GM21619 (cell line): ENCODE results near the gene ASGR1.

Source experiments
- ATAC-seq: cut with Tn5 transposase; IDR thresholded peaks from one replicate; pipeline ENCODE4 v1.9.1; 2021; ENCODE audit not compliant: unreplicated experiment

ASGR1 gene

GRCh38 chr17:7216242-7217112 is 37.3 kb upstream of the ASGR1 start:
- ATAC-seq: no peak

DNA sequence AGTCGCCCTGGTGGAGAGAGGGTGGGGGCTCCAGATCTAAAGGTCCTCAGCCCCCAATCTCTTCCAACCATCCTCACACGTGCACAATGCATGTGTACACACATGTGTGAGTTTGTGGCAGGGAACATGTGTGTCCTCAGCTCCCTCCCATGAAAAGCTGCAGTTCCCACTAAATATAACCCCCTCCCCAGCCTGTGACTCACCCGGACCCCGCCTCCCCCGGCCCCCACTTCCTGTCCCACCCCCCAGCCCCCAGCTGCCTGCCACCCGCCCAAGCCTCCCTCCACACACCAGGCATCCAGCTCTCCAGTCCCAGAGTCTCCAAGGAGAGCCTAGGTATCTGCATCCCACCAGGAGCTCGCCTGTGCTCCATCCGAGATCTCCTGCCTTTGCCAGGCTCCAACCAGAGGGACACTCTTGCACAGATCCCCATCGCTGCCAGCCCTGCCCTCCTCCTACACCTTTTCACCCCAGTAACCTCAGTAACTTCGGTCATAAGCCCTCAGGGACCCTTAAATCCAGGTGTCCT is 36.5 kb upstream of the ASGR1 start:
- ATAC-seq: no peak

DNA sequence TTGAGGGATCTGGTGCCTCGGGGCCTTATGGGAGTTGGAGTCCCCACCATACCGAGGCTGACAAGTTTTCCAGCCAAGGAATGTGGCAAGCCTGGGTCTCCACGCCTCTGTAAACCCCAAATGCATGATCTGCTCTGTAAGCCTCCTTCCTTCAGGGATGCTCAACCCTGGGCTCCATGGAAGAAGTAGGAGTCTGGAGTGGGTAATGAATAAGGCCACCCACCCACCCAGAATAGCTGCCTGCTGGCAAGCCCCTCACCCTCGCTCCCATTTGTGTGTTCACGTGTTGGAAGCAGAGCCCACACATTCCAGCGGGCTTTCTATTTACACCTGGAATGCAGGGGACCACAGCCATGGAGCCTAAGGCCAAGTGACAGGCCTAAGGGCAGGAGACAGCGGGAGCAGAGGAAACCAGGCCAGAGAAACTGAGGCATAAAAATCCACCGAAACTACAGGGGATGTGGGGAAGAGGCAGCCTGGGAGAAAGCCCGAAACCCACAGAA is 36.0 kb upstream of the ASGR1 start:
- no peak for ATAC-seq

DNA sequence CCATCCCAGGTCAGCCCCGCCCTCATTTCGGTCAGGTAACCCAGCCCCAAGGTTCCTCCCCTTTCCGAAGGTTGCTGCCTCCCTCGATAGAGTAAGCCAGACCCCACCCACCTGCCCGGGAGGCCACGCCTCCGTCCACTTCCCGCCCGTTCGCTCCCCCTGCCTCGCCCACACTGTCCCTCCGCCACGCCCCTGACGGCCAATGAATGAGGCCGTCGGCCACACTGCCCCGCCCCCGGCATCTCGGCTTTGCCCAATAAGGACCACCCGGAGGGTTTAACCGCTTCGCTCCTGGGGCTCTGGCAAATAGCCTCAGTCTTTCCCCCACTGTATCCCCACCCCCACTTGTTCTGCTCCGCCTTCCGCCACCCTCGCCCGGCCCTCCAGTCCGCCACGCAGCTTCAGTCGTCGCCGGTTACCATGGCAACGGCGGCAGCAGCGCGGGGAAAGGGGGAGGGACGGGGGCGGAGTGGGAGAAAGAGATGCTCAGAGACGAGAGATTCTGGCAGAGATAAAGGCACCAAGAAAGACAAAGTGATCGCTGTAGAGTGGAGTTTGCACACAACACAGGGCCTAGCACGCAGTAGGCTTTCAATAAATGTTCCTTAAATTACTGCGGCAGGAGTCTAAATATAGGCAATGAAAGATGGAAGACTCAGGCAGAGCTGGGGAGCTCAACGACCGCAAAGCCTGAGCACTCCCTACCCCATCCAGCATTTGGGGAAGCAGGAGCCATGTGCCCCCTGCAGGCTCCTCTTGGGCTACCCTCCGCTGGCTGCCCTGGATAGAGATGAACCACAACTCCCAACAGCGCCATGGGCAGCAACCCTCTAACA is 35.3 kb upstream of the ASGR1 start:
- ATAC-seq: peak; percentile 73

GRCh38 chr17:7213895-7214299 is 34.7 kb upstream of the ASGR1 start:
- ATAC-seq: no peak

DNA sequence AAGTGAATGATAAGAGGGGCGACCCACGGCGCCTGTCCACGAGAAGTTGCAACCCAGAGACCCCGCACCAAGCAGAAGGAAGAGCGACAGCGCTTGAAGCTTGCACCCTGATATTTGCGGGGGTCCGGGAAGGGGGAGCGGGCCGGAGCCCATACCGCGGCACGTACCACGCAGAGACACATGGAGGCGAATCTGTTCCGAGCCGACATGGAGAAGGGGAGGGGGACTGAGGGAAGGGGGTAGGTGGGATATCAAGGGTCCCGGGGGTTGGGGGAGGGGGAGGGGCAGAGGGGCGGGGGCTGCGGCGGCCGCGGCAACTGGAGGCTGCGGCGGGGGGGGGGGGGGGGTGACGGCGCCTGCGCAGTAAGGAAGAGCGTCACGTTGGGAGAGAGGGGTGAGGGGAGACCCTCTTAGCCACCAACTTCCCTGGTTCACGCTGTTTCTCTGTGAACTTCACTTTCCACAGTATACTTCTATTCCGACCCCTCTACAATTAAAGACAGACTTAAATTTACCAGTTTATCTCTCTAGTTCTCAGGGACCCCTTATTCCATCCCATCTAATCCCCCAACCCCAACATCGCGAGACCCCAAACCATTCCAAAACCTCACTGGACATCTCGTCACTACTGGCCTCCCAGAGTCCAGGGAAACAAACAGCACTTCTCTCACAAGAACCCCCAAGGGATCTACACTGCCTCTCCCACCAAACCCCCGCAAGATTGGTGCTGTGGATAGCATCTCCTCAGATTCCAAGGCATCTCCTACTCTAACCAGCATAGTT is 32.5 kb upstream of the ASGR1 start:
- ATAC-seq: no peak

- ATAC-seq: no peak
Observed at GRCh38 chr17:7208754-7209460, 29.7 kb upstream of the ASGR1 start.

- ATAC-seq: no peak
Observed at GRCh38 chr17:7208027-7208571, 28.9 kb upstream of the ASGR1 start.

GRCh38 chr17:7207120-7208001 is 28.2 kb upstream of the ASGR1 start:
- no peak for ATAC-seq

DNA sequence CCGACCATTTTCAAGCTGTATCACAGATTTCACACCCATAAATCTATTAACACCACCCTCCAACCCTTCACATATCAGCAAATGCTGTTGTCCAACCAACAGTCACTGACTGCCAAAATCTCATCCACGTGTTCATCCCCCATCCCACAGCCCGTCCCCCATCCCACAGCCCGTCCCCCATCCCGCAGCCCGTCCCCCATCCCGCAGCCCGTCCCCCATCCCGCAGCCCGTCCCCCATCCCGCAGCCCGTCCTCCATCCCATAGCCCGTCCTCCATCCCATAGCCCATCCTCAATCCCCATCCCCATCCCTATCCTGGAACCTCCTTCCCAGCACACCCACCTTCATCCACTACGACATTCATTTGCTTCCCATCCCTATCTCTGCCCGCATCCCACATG is 26.4 kb upstream of the ASGR1 start:
- ATAC-seq: no peak

DNA sequence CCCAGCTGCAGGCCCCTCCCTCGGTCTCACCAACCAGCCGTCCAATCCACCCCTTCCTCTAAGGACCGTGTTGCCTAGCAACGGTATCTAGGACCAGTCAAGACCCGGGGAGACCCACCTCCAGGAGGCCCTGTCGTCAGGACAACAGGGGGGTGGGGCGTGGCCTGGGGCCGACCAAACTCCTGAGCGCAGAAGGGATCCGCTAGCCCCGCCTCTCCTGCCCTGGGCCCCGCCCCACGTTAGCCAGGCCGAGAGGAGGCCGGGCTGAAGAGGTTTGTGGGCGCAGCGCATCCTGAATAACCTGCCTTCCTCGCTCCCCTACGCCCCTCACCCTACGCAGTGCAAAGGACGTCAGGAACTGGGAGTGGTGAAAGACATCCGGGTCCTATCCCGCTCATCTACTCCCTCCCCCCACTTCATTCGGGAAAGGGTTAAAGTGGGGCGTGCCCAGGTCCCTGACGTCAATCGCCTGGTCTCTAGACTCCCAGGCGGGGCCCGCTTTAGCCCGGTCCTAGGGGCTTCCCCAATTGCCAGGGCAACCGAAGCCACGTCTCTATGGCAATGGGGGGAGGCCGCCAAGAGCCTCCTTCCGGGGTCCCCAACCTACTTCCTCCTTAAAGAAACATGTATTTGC is 25.8 kb upstream of the ASGR1 start:
- ATAC-seq: peak; percentile 87

DNA sequence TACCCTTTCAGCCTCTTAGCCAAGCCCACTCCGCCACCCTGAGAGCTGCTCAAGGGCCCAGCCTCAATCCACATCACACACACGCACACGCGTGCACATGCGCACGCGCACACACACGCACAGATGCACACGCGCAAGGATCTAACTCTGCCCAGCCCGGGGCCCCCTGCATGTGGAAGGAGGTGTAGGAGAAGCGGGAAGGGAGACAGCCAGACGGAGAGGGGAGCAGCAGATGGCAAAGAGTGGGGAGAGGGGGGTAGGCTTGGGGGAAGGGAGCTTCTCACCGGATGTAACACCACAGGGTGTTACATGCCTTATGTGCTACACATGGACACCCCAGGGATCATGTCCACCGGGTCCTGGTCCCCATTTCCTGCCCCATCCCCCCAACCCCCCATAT is 25.2 kb upstream of the ASGR1 start:
- ATAC-seq: no peak

GRCh38 chr17:7203391-7203790 is 24.2 kb upstream of the ASGR1 start:
- ATAC-seq: no peak

- ATAC-seq: no peak
Observed at GRCh38 chr17:7196651-7197401, 17.7 kb upstream of the ASGR1 start.

GRCh38 chr17:7195971-7196370 is 16.8 kb upstream of the ASGR1 start:
- ATAC-seq: no peak

DNA sequence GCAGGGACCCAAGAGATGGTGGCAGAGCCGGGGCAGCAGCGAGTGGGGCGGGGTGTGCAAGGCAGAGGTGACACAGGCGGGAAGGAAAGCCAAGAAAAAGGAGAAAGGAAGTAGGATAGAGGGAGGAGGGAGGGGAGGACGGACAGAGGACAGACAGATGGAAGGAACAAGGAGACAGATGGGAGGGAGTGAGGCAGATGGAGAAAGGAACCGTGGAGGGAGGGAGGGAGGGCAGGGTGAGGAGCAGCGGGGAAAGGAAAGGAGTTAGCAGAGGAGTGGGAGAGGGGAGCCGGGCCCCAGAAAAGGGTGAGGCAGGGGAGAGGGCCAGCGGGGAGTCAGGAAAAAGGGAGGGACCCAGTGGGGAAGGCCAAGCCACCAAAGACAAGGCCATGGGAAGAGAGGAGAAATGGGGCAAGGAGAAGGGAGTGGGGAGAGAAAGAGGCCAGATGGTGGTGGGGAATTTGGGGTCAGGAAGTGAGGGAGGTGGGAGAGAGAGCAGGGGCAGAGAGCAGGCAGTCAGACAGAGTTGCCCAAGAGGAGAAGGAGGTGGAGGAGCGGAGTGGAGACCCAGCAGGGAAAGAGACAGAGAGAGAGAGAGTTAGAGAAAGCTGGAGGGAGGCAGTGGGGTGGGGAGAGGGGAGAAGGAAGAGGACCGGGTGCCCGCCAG is 13.2 kb upstream of the ASGR1 start:
- no peak for ATAC-seq

- no peak for ATAC-seq
Observed at GRCh38 chr17:7191571-7192270, 12.6 kb upstream of the ASGR1 start.
